Subcutaneous adipose tissue (tissue), 4 donors: ENCODE results near the gene PPP1R13B. TPM values are rescaled to one million over a fixed set of nuclear protein-coding genes. Genes with fewer than 3 reads are reported as not detected.

Source experiments
- CTCF ChIP-seq: fragments of 450-650 bp; IDR thresholded peaks from one replicate; pipeline ENCODE4 v1.5.1; 2016; ENCODE audit warnings: low read depth, mild to moderate bottlenecking, control low read depth, antibody characterized with exemption, moderate library complexity
- total RNA-seq, 4 donors: library from RNA; depleted of rRNA; stranded (reverse); fragments of >200 nt; gene quantifications; one replicate each; pipeline ENCODE4 v1.1.0, GENCODE V29; 2016

PPP1R13B gene
- total RNA-seq, 4 donors from 2014 or later, result 3.6 to 18.8 (median 8.6) TPM

DNA sequence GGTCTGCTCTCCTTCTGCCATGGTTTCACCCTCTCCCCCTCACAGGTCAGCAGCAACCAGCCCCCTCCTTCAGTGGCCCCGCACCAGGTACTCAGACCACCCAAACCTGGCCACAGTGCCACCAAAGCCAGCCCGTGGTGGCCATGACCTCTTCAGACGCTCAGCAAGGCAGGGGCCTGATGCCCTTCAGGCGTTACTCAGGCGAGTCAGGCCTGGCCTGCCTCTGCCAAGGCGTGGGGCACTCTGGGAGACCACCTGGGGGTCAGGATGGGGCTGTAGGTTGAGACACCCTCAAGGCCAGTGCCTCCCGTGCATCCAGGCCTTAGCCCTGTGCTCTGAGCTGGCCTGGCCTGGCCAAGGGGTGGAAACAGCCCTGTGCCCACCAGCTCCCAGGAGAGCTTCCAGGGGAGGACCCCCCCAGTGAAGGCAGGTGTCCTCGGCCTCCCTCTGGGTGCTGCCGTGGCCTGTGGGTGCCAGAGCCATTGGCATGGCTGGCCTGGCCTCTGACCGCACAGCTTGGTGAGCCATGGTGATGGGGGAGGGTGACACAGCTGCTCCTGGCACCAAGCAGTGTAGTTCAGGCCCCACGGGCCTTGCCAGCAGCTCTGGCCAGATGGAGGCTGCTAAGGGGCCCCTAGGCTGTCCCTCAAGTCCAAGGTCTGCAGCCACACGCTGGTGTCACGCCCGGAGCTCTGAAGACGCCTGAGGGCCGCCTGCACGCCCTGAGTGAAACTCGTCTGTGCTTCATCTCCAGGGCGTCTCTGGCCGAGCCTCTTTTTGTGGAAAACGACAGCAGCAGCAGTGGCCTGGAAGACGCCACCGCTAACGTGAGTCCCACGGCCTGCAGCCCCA lies 147.2 kb downstream of the PPP1R13B start:
- no peak for TF ChIP-seq CTCF

DNA sequence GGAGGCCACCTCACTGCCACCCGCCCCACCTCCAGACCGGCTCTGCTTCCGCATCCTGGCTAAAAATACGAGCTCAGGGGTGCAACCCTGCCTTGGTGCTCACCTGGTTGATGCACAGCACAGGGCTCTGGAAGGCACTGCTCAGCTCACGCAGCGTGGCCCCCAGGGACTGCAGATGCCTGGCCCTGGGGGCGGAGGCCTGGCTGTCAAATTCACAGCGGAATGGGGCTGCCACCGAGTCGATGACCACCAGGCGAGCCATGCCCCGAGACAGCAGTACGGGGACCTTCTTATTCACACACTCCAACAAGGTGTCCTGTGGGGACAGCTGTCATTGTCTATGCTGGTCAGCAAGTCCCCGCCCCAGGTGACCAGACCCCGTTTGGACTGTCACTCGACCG lies 148.1 kb downstream of the PPP1R13B start:
- no peak for TF ChIP-seq CTCF

GRCh38 chr14:103698380-103699260 lies 148.8 kb downstream of the PPP1R13B start:
- TF ChIP-seq CTCF, result no peak

GRCh38 chr14:103697603-103698379 lies 149.6 kb downstream of the PPP1R13B start:
- no peak for TF ChIP-seq CTCF

DNA sequence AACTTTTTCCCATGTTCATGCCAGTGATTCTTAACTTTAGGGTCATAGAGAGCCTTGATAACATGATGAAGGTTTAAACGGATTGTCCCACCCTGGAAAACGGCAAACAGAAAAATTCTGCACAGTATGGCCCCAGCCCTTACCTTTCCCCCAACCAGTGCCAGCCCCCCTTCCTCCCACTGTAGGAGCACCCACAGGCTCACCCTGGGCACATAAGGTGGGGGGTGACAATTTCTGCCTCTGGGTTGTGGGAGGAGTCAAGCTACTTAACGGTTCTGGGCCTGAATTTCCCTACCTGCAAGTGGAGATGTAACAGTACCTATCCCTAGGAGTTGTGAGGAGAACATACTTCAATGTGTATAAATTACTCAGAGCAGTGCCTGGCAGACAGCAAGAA lies 150.2 kb downstream of the PPP1R13B start:
- no peak for TF ChIP-seq CTCF

GRCh38 chr14:103696466-103697071 lies 150.8 kb downstream of the PPP1R13B start:
- TF ChIP-seq CTCF, result no peak
